Measurements from ENCODE around the gene JSRP1.

JSRP1 gene

DNA sequence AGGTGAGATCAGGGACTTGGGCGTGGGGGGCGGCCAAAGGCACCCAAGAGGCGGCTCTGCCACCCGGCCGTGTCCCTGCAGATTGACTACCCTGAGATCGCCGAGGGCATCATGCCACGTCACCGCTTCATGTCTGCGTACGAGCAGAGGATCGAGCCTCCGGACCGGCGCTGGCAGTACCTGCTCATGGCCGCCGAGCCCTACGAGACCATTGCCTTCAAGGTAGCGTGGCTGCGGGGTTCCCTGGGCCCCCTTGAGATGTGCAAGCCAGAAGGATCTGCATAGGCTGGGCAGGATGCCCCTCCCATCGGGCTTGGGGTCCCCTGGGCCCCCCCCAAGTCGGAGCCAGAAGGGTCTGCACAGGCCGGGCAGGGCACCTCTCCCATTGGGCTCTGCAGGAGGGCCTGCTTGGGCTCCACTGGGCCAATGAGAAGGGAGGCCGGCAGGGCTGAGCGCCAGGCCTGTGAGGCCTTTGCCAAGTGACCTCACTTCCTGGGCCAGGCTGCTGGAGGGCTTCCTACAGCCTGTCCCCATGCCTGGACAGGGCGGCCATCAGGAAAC is 9.3 kb downstream of the JSRP1 start:
- H3K9me3 Mint-ChIP-seq: no peaks in the 10 kb centered on the region
- H3K4me3 Mint-ChIP-seq: no peak overlapping the region
- H3K36me3 Mint-ChIP-seq: peaks cover 70% of the 10 kb centered on the region
- peaks cover 20% of the 10 kb centered on the region for H3K4me1 Mint-ChIP-seq
- ATAC-seq: no peak
- DNase-seq (ENCODE audit: low spot score in 2 of 2): no peak
- no peak overlapping the region for H3K27ac Mint-ChIP-seq

- no peaks in the 10 kb centered on the region for H3K9me3 Mint-ChIP-seq
- no peak overlapping the region for H3K4me3 Mint-ChIP-seq
- DNase-seq (ENCODE audit: low spot score in 2 of 2): no peak
- H3K4me1 Mint-ChIP-seq: peaks cover 26% of the 10 kb centered on the region
- H3K36me3 Mint-ChIP-seq: peaks cover 76% of the 10 kb centered on the region
- no peak overlapping the region for H3K27ac Mint-ChIP-seq
- no peak for ATAC-seq
These were observed 10.1 kb downstream of the JSRP1 start for GRCh38 chr19:2246014-2246620.

DNA sequence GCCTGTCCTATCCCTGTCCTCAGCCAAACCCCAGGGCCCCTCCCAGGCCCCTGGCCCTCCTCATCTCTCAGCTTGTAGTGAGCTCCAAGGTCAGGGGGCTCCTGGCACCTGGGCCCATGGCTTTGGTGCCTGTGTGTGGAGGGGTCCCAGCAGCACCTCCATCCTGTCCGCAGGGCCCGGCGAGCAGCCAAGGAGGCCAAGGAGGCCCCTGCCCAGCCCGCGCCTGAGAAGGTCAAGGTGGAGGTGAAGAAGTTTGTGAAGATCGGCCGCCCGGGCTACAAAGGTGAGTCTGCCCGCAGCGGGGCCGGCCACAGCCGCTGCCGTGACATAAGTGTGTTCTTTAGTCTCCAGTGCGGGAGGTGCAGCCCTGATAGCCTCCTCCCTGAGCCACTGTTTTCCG is 10.9 kb downstream of the JSRP1 start:
- H3K4me1 Mint-ChIP-seq: peaks cover 34% of the 10 kb centered on the region

DNA sequence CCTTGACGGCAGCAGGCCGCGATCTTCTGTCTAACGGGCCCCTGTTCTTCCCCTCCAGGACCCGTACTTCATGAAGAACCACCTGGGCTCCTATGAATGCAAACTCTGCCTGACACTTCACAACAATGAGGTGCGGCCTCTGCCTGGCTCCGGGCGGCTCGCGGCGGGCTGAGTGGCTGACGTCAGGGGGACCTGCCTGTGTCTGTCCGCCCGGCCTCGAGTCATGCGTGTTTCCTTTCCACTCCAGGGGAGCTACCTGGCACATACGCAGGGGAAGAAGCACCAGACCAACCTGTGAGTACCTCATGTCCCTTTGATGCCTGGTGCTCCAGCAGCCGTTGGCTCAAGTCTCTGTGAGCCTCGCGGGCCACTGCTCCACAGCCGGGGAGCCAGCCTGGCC is 11.7 kb downstream of the JSRP1 start:
- Mint-ChIP-seq H3K27ac (no peak overlapping the region), H3K9me3 (no peaks in the 10 kb centered on the region), H3K36me3 (peaks cover 86% of the 10 kb centered on the region), H3K4me3 (no peak overlapping the region), H3K4me1 (peaks cover 42% of the 10 kb centered on the region)
- ATAC-seq (no peak), DNase-seq (ENCODE audit: low spot score in 2 of 2) (no peak)

More for the DNA sequence above, 10.9 kb downstream of the JSRP1 start:
- no peaks in the 10 kb centered on the region for H3K9me3 Mint-ChIP-seq
- ATAC-seq (no peak), DNase-seq (ENCODE audit: low spot score in 2 of 2) (no peak)
- H3K4me3 Mint-ChIP-seq: no peak overlapping the region
- H3K36me3 Mint-ChIP-seq: peaks cover 81% of the 10 kb centered on the region
- H3K27ac Mint-ChIP-seq: no peak overlapping the region

- ATAC-seq (no peak), DNase-seq (ENCODE audit: low spot score in 2 of 2) (no peak)
- Mint-ChIP-seq H3K4me3 (no peak overlapping the region), H3K4me1 (peaks cover 46% of the 10 kb centered on the region), H3K36me3 (peaks cover 88% of the 10 kb centered on the region), H3K27ac (peak overlapping the region; percentile 34), H3K9me3 (no peaks in the 10 kb centered on the region)
These were observed 12.1 kb downstream of the JSRP1 start for GRCh38 chr19:2244125-2244411.

DNA sequence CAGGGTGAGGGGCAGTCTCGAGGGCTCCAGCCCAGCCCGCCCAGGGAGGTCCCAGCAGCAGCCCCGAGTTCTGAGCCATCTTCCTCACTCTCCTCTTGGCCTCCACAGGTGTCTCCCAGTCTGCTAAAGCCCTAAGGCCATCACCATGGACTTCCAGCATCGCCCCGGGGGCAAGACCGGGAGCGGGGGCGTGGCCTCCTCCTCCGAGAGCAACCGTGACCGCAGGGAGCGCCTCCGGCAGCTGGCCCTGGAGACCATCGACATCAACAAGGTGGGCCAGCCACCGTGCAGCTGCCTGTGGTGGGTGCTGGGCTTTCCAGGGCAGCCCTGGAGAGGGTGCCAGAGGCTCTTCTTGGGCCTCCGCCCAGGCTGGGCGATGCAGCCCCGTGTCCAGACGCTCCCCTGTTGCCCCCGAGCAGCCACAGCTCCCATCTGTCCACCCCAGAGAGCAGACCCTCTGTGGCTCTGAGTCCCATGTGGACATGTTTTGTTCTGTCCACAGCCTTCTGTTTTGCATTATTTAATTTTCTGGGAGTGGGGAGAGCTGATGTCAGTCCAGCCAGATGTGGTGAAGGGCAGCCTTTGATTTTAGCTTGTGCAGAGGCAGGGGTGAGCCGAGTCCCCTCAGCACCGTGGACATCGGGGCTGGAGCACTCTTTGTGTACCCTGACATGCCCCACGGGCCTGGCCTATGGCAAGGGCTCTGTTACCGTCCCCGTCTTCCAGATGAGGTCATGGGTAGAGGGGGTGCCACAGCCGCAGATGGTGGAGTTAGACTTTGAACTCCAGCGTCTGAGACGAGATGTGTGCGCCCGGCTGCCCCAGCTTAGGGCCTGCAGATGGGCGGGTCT is 12.7 kb downstream of the JSRP1 start:
- Mint-ChIP-seq H3K9me3 (no peaks in the 10 kb centered on the region), H3K4me3 (no peak overlapping the region), H3K27ac (peak overlapping the region; percentile 34), H3K36me3 (peaks cover 88% of the 10 kb centered on the region), H3K4me1 (peaks cover 52% of the 10 kb centered on the region)
- no peak for DNase-seq (ENCODE audit: low spot score in 2 of 2)
- no peak for ATAC-seq

- Mint-ChIP-seq H3K4me1 (peaks cover 59% of the 10 kb centered on the region), H3K27ac (peak overlapping the region; percentile 68), H3K36me3 (peaks cover 90% of the 10 kb centered on the region), H3K9me3 (no peaks in the 10 kb centered on the region), H3K4me3 (no peak overlapping the region)
- ATAC-seq (no peak), DNase-seq (ENCODE audit: low spot score in 2 of 2) (no peak)
These were observed 13.4 kb downstream of the JSRP1 start for GRCh38 chr19:2242816-2243215.

DNA sequence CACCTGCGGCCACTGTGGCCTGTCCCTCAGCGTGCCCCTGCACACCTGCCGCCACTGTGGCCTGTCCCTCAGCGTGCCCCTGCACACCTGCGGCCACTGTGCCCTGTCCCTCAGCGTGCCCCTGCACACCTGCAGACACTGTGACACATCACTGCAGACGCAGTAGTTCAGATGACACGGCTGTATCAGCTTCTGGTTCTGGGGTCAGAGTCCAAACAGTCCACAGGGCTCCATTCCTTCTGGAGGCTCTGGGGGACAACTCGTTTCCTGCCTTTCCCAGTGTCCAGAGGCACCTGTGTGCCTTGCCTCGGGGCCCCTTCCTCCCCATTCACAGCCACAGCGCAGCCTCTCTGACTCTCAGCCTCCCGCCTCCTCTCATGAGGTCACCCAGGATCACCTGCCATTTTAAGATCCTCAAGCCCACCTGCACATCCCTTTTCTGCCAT is 14.1 kb downstream of the JSRP1 start:
- no peak for ATAC-seq
- Mint-ChIP-seq H3K9me3 (no peaks in the 10 kb centered on the region), H3K27ac (peak overlapping the region; percentile 68), H3K36me3 (peaks cover 97% of the 10 kb centered on the region), H3K4me1 (peaks cover 64% of the 10 kb centered on the region), H3K4me3 (no peak overlapping the region)
- no peak for DNase-seq (ENCODE audit: low spot score in 2 of 2)

DNA sequence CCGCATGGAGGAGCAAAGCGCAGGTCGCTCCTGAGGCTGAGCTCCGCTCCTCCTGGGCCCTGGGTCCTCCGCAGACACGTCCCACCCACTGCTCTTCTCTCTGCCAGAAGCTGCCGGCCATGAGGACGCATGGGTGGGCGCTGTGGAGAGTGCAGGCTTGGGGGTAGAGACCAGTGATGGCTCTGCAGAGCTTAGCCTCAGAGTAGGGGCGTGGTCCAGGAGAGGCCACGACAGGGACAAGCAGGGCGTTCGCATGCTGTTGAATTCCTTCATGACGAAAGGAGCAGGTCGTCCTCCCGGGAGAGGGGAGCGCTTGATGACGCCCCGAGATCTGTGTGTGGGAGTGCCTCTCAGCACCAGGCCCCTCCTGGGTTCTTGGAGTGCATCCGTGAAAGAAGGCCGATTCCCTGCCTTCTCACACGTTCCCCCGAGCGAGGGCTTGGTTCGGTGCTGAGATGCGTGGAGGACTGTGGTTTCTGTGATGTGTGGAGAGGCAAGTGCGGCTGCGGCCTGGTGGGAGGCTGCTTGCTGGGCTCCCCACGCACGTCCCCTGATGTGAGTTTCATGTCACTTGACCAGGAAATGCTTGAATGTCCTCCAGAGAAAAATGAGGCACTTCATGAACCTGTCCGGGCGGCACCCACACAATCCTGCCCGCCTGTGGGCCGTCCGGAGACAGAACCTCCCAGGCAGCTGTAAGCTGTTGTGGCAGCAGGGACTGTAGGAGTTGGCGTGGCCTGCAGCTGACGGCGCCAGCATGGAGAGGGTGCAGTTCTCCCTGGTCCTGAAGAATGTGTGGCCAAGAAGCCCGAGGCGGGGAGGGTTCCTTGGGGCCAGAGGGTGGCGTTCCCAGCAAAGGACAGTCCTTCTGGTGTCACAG is 15.1 kb downstream of the JSRP1 start:
- Mint-ChIP-seq H3K9me3 (no peaks in the 10 kb centered on the region), H3K27ac (peak overlapping the region; percentile 83), H3K4me3 (peak overlapping the region; percentile 98), H3K36me3 (peaks cover 98% of the 10 kb centered on the region), H3K4me1 (peaks cover 72% of the 10 kb centered on the region)
- no peak for ATAC-seq
- DNase-seq (ENCODE audit: low spot score in 2 of 2): no peak

DNA sequence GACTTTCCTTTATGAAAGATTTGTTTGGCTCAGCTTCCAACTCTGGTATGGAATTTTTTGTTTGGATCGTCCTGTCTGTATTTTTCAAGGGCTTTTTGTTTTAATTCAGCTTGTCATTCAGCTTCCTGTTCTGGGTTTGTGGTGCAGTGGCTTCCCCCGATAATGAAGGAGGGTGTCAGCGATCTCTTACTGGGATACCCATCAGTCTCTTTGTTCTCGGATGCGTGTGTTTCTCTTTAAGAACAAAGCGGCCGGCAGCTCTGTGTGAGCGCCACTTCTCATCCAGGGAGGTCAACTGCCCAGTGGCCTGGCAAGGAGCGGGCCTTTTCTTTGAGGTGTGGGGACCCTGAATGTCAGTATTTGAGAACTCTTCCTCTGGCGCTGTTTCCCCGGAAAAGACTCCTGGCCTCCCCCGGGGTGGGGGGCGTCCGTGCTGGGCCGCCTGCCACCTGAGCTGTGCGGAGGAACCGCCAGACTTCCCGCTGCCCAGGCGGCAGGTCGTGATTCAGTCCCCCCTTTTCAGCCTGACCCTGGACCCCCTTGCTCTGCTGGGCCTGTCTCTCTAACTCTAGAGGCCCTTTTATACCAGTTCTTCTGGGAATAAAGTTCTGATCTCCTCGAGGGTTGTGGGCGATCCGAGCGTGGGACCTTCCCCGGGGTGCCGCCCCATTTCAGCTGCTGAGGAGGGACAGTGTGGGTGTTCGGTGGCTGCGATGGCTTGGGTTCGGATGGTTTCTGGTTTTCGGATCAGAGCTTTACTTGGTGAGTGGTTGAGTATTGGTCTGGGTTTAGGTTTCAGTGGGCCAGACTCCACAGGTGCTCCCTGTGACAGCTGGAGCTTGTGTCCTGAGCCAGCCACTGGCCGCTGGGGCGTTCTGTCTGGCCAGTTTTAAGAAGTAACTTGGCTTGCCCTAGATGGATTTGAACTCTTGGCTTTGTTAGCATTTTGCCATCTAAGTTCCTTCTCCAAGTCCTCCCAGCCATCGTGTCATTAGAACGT is 16.1 kb downstream of the JSRP1 start:
- Mint-ChIP-seq H3K4me3 (peak overlapping the region; percentile 98), H3K36me3 (peaks cover 96% of the 10 kb centered on the region), H3K9me3 (no peaks in the 10 kb centered on the region), H3K4me1 (peaks cover 77% of the 10 kb centered on the region), H3K27ac (peak overlapping the region; percentile 83)
- ATAC-seq (no peak), DNase-seq (ENCODE audit: low spot score in 2 of 2) (no peak)

DNA sequence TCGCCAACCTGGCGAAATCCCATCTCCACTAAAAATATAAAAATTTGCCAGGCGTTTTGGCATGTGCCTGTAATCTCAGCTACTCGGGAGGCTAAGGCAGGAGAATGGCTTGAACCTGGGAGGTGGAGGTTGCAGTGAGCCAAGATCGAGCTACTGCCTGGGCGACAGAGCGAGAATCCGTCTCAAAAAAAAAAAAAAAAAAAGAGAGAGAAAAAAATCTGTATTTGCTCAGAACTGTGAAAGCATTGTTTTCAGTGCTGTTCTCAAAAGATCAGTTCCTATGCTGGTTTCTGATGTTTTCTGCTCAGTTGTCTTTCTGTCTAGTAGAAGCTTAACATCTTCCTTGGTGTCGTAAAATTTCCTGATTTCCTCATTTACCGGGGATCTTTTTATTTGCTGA is 17.0 kb downstream of the JSRP1 start:
- ATAC-seq (no peak), DNase-seq (ENCODE audit: low spot score in 2 of 2) (no peak)
- H3K9me3 Mint-ChIP-seq: no peaks in the 10 kb centered on the region
- H3K4me3 Mint-ChIP-seq: peak overlapping the region; percentile 98
- H3K27ac Mint-ChIP-seq: peak overlapping the region; percentile 83
- peaks cover 86% of the 10 kb centered on the region for H3K4me1 Mint-ChIP-seq
- H3K36me3 Mint-ChIP-seq: peaks cover 96% of the 10 kb centered on the region

- peak overlapping the region; percentile 98 for H3K4me3 Mint-ChIP-seq
- peak overlapping the region; percentile 100 for H3K27ac Mint-ChIP-seq
- H3K9me3 Mint-ChIP-seq: no peaks in the 10 kb centered on the region
- ATAC-seq (no peak), DNase-seq (ENCODE audit: low spot score in 2 of 2) (no peak)
- H3K36me3 Mint-ChIP-seq: peaks cover 96% of the 10 kb centered on the region
- peaks cover 86% of the 10 kb centered on the region for H3K4me1 Mint-ChIP-seq
These were observed 18.4 kb downstream of the JSRP1 start for GRCh38 chr19:2237869-2238153.

- Mint-ChIP-seq H3K27ac (peak overlapping the region; percentile 100), H3K36me3 (peaks cover 96% of the 10 kb centered on the region), H3K9me3 (no peaks in the 10 kb centered on the region), H3K4me1 (peaks cover 81% of the 10 kb centered on the region), H3K4me3 (peak overlapping the region; percentile 98)
- ATAC-seq (no peak), DNase-seq (ENCODE audit: low spot score in 2 of 2) (no peak)
These were observed 19.0 kb downstream of the JSRP1 start for GRCh38 chr19:2237051-2237868.
